ENCODE data around the gene THAP8. TPM values are rescaled to one million over a fixed set of nuclear protein-coding genes. Genes with fewer than 3 reads are reported as not detected.
A peak's percentile ranks its signal among the peaks of the same experiment; 100 is the strongest.

THAP8 gene
- total RNA-seq, 2 experiments from 2014 or later: 6.4 to 6.7 TPM

- no peak for ATAC-seq (ENCODE audit: low read depth)
- no peak for DNase-seq
- Mint-ChIP-seq H3K9me3 (no peaks in the 10 kb centered on the region), H3K27me3 (peaks cover 1% of the 10 kb centered on the region), H3K27ac (peak overlapping the region; percentile 46), H3K36me3 (peaks cover 9% of the 10 kb centered on the region), H3K4me1 (peaks cover 29% of the 10 kb centered on the region), H3K4me3 (peak overlapping the region; percentile 56)
- POLR2A ChIA-PET: interaction anchor here (0.6 to 1.2 kb wide), 2 partner anchors 44 kb away, joined by 4 read pairs; partner anchors contain the start of gene THAP8
Observed at GRCh38 chr19:36009633-36010379, 44.3 kb downstream of the THAP8 start.

- DNase-seq (peak; percentile 70), ATAC-seq (ENCODE audit: low read depth) (peak; percentile 17)
- peak overlapping the region; percentile 46 for H3K27ac Mint-ChIP-seq
- peaks cover 9% of the 10 kb centered on the region for H3K36me3 Mint-ChIP-seq
- peaks cover 25% of the 10 kb centered on the region for H3K4me1 Mint-ChIP-seq
- POLR2A ChIA-PET: interaction anchor here (0.7 to 1.2 kb wide), 2 partner anchors 14 to 45 kb away, joined by 4 read pairs; partner anchors contain the start of gene THAP8
- peak overlapping the region; percentile 58 for H3K4me3 Mint-ChIP-seq
- no peaks in the 10 kb centered on the region for H3K9me3 Mint-ChIP-seq
- H3K27me3 Mint-ChIP-seq: peaks cover 1% of the 10 kb centered on the region
Observed at GRCh38 chr19:36009220-36009619, 44.9 kb downstream of the THAP8 start.

- DNase-seq: no peak
- Mint-ChIP-seq H3K9me3 (no peaks in the 10 kb centered on the region), H3K4me3 (peak within 1 kb of the TSS; percentile 58), H3K27me3 (peaks cover 1% of the 10 kb centered on the region), H3K4me1 (peaks cover 24% of the 10 kb centered on the region), H3K36me3 (peaks cover 9% of the 10 kb centered on the region), H3K27ac (peak within 1 kb of the TSS; percentile 46)
- no peak for ATAC-seq (ENCODE audit: low read depth)
- POLR2A ChIA-PET: interaction anchor here (0.6 to 1.2 kb wide), 3 partner anchors 13 to 50 kb away, joined by 4 to 5 read pairs (median 4); partner anchors contain the start of gene THAP8
Observed at GRCh38 chr19:36008336-36008978, 45.6 kb downstream of the THAP8 start, which contains the start of gene SYNE4. TSS of gene SYNE4 (minus strand) at chr19:36008813. CDS start at chr19:36008681, 132 bp downstream.

GRCh38 chr19:36006955-36007354 is 47.1 kb downstream of the THAP8 start:
- Mint-ChIP-seq H3K4me3 (no peak overlapping the region), H3K36me3 (peaks cover 14% of the 10 kb centered on the region), H3K4me1 (peaks cover 20% of the 10 kb centered on the region), H3K9me3 (no peaks in the 10 kb centered on the region), H3K27me3 (peaks cover 1% of the 10 kb centered on the region), H3K27ac (no peak overlapping the region)
- POLR2A ChIA-PET: no interaction called here
- DNase-seq: no peak
- no peak for ATAC-seq (ENCODE audit: low read depth)

GRCh38 chr19:36003284-36003683 is 50.8 kb downstream of the THAP8 start:
- DNase-seq: no peak
- Mint-ChIP-seq H3K4me1 (peaks cover 9% of the 10 kb centered on the region), H3K9me3 (no peaks in the 10 kb centered on the region), H3K27me3 (peaks cover under 1% of the 10 kb centered on the region), H3K4me3 (no peak overlapping the region), H3K27ac (no peak overlapping the region), H3K36me3 (peaks cover 7% of the 10 kb centered on the region)
- no peak for ATAC-seq (ENCODE audit: low read depth)
- POLR2A ChIA-PET: no interaction called here

- ATAC-seq (ENCODE audit: low read depth) (no peak), DNase-seq (no peak)
- H3K4me1 Mint-ChIP-seq: peaks cover 17% of the 10 kb centered on the region
- H3K4me3 Mint-ChIP-seq: no peak overlapping the region
- H3K36me3 Mint-ChIP-seq: peaks cover 13% of the 10 kb centered on the region
- H3K27ac Mint-ChIP-seq: no peak overlapping the region
- no peaks in the 10 kb centered on the region for H3K9me3 Mint-ChIP-seq
- POLR2A ChIA-PET: interaction anchor here (1.4 kb wide), 1 partner anchor 13 kb away, joined by 3 read pairs; the partner anchor contains the start of gene ALKBH6
- H3K27me3 Mint-ChIP-seq: no peaks in the 10 kb centered on the region
Observed at GRCh38 chr19:36001605-36002004, 52.5 kb downstream of the THAP8 start.

GRCh38 chr19:35996777-35997176 is 57.3 kb downstream of the THAP8 start:
- Mint-ChIP-seq H3K4me1 (peaks cover 24% of the 10 kb centered on the region), H3K9me3 (no peaks in the 10 kb centered on the region), H3K27ac (peak overlapping the region; percentile 26), H3K4me3 (peak overlapping the region; percentile 94), H3K27me3 (no peaks in the 10 kb centered on the region), H3K36me3 (peaks cover 12% of the 10 kb centered on the region)
- no peak for ATAC-seq (ENCODE audit: low read depth)
- no peak for DNase-seq
- POLR2A ChIA-PET: interaction anchor here (1.1 to 1.9 kb wide), 2 partner anchors 17 to 118 kb away, joined by 4 to 8 read pairs; partner anchors contain the start of genes ALKBH6, POLR2I and TBCB

- no peaks in the 10 kb centered on the region for H3K9me3 Mint-ChIP-seq
- H3K27me3 Mint-ChIP-seq: no peaks in the 10 kb centered on the region
- peaks cover 12% of the 10 kb centered on the region for H3K36me3 Mint-ChIP-seq
- H3K4me1 Mint-ChIP-seq: peaks cover 24% of the 10 kb centered on the region
- POLR2A ChIA-PET: interaction anchor here (0.5 to 3.2 kb wide), 7 partner anchors 14 to 135 kb away, joined by 3 to 15 read pairs (median 4); partner anchors contain the start of genes ALKBH6, POLR2I, SYNE4 and THAP8
- peak; percentile 84 for ATAC-seq (ENCODE audit: low read depth)
- DNase-seq: peak; percentile 92
- H3K27ac Mint-ChIP-seq: peak within 1 kb of the TSS; percentile 95
- H3K4me3 Mint-ChIP-seq: peak within 1 kb of the TSS; percentile 94
Observed at GRCh38 chr19:35995048-35995993, 58.8 kb downstream of the THAP8 start, which contains the start of gene SDHAF1. TSS of gene SDHAF1 (plus strand) at chr19:35995188. CDS start at chr19:35995275, 87 bp downstream.

GRCh38 chr19:35993923-35994598 is 60.0 kb downstream of the THAP8 start:
- H3K27ac Mint-ChIP-seq: peak overlapping the region; percentile 12
- peaks cover 2% of the 10 kb centered on the region for H3K27me3 Mint-ChIP-seq
- no peak for ATAC-seq (ENCODE audit: low read depth)
- H3K9me3 Mint-ChIP-seq: no peaks in the 10 kb centered on the region
- H3K36me3 Mint-ChIP-seq: peaks cover 10% of the 10 kb centered on the region
- DNase-seq: peak; percentile 48
- POLR2A ChIA-PET: interaction anchor here (1.1 to 3.2 kb wide), 3 partner anchors 20 to 60 kb away, joined by 5 to 15 read pairs (median 6); partner anchors contain the start of genes ALKBH6, THAP8 and WDR62
- peaks cover 20% of the 10 kb centered on the region for H3K4me1 Mint-ChIP-seq
- peak overlapping the region; percentile 72 for H3K4me3 Mint-ChIP-seq

- H3K27me3 Mint-ChIP-seq: peaks cover 10% of the 10 kb centered on the region
- ATAC-seq (ENCODE audit: low read depth) (no peak), DNase-seq (no peak)
- H3K36me3 Mint-ChIP-seq: peaks cover 10% of the 10 kb centered on the region
- H3K4me1 Mint-ChIP-seq: peaks cover 20% of the 10 kb centered on the region
- H3K9me3 Mint-ChIP-seq: no peaks in the 10 kb centered on the region
- no peak overlapping the region for H3K4me3 Mint-ChIP-seq
- H3K27ac Mint-ChIP-seq: no peak overlapping the region
- POLR2A ChIA-PET: interaction anchor here (1.3 to 3.2 kb wide), 2 partner anchors 21 to 61 kb away, joined by 5 to 15 read pairs; partner anchors contain the start of genes ALKBH6, THAP8 and WDR62
Observed at GRCh38 chr19:35992907-35993765, 60.9 kb downstream of the THAP8 start.

GRCh38 chr19:35991731-35992450 is 62.2 kb downstream of the THAP8 start:
- no peak for ATAC-seq (ENCODE audit: low read depth)
- no peak for DNase-seq
- H3K4me3 Mint-ChIP-seq: no peak overlapping the region
- peaks cover 20% of the 10 kb centered on the region for H3K27me3 Mint-ChIP-seq
- POLR2A ChIA-PET: interaction anchor here (0.6 kb wide), 1 partner anchor 43 kb away, joined by 3 read pairs; no protein-coding TSS in a partner anchor
- no peaks in the 10 kb centered on the region for H3K9me3 Mint-ChIP-seq
- H3K36me3 Mint-ChIP-seq: peaks cover 5% of the 10 kb centered on the region
- H3K4me1 Mint-ChIP-seq: peaks cover 16% of the 10 kb centered on the region
- no peak overlapping the region for H3K27ac Mint-ChIP-seq
